Upper lobe of left lung (tissue), 4 donors: ENCODE measurements around the gene MED13L.

Source experiments
- POLR2A ChIP-seq, 4 donors: fragments of 450-650 bp; IDR thresholded peaks; one replicate each; pipeline ENCODE4 v1.5.1; 2016 to 2017; ENCODE audit warnings: antibody characterized with exemption in 4 of 4, mild to moderate bottlenecking in 2 of 4
- POLR2AphosphoS5 ChIP-seq, 2 donors: sonication (generic); formaldehyde crosslinking; IDR thresholded peaks; one replicate each; pipeline ENCODE4 v1.5.1; 2017; ENCODE audit warnings: antibody characterized with exemption in 2 of 2
- TF ChIP-seq, protein P1 (sequence below), 6 experiments: fragments of 450-650 bp in 4 of 6; fragments of 200-600 bp in 2 of 6; sonication (generic) in 2 of 6; IDR thresholded peaks; one replicate each; pipeline ENCODE4 v1.5.1; 2016 to 2019; ENCODE audit warnings: antibody characterized with exemption in 6 of 6

DNA sequence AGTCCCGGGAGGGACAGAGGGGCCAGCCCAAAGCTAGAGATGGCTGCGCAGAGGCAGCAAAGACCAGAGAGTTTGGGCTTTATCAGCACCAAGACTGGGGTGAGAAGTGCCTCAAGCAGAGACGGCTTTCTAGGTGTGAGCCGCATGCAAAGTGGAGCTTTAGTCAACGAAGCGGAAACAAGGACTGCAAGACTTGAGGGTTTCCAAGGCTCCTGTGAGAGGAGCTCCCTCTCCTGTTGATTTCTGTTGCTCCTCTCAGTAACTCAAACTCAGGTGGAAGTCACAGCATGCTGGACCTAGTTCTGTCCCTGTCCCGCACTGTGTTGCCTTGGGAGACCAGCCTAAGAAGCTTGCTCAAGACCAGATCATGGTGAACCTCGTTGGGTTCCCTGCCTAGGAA, 327.8 kb downstream of the MED13L start:
- TF ChIP-seq, protein P1, sequence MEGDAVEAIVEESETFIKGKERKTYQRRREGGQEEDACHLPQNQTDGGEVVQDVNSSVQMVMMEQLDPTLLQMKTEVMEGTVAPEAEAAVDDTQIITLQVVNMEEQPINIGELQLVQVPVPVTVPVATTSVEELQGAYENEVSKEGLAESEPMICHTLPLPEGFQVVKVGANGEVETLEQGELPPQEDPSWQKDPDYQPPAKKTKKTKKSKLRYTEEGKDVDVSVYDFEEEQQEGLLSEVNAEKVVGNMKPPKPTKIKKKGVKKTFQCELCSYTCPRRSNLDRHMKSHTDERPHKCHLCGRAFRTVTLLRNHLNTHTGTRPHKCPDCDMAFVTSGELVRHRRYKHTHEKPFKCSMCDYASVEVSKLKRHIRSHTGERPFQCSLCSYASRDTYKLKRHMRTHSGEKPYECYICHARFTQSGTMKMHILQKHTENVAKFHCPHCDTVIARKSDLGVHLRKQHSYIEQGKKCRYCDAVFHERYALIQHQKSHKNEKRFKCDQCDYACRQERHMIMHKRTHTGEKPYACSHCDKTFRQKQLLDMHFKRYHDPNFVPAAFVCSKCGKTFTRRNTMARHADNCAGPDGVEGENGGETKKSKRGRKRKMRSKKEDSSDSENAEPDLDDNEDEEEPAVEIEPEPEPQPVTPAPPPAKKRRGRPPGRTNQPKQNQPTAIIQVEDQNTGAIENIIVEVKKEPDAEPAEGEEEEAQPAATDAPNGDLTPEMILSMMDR (IDR thresholded peaks at IDR 0.05): no peak
- TF ChIP-seq POLR2A (IDR thresholded peaks at IDR 0.05) (no peak), POLR2AphosphoS5 (IDR thresholded peaks at IDR 0.05) (no peak)
